HepG2 (cell line): ENCODE measurements around the gene SCT. TPM values are rescaled to one million over a fixed set of nuclear protein-coding genes. Genes with fewer than 3 reads are reported as not detected.

Experiments used
- DNMT1 ChIP-seq: sonication (generic); formaldehyde crosslinking; IDR thresholded peaks from 2 replicates; pipeline ENCODE4 v1.5.1; 2020; ENCODE audit warnings: mild to moderate bottlenecking, missing genetic modification reagents
- DPF2 ChIP-seq: sonication (generic); formaldehyde crosslinking; IDR thresholded peaks from 2 replicates; pipeline ENCODE4 v1.4.0; 2020; ENCODE audit warnings: mild to moderate bottlenecking, low read depth, missing genetic modification reagents, borderline replicate concordance
- EED ChIP-seq: sonication (generic); formaldehyde crosslinking; IDR thresholded peaks from 2 replicates; pipeline ENCODE4 v1.5.0; 2020; ENCODE audit warnings: mild to moderate bottlenecking, missing genetic modification reagents
- ELF4 ChIP-seq: sonication (generic); formaldehyde crosslinking; IDR thresholded peaks from 2 replicates; pipeline ENCODE4 v1.5.0; 2020; ENCODE audit warnings: missing genetic modification reagents, mild to moderate bottlenecking, moderate library complexity, borderline replicate concordance
- FOXO1 ChIP-seq: sonication (generic); formaldehyde crosslinking; IDR thresholded peaks from 2 replicates; pipeline ENCODE4 v1.4.0; 2020; ENCODE audit warnings: missing genetic modification reagents
- HNRNPK ChIP-seq: fragments of 200-400 bp; formaldehyde crosslinking; IDR thresholded peaks from 2 replicates; pipeline ENCODE4 v1.6.1; 2018; ENCODE audit warnings: low read length, low read depth, moderate library complexity, mild to moderate bottlenecking; ENCODE audit not compliant: poor library complexity, severe bottlenecking
- HNRNPL ChIP-seq: fragments of 200-400 bp; formaldehyde crosslinking; IDR thresholded peaks from 2 replicates; pipeline ENCODE4 v1.6.1; 2017; ENCODE audit warnings: mild to moderate bottlenecking, low read depth, low read length
- KAT7 ChIP-seq: IDR thresholded peaks from 2 replicates; pipeline ENCODE4 v1.6.1; 2018; ENCODE audit warnings: borderline replicate concordance, missing compliant biosample characterization
- KMT2A ChIP-seq: sonication (generic); formaldehyde crosslinking; IDR thresholded peaks from 2 replicates; pipeline ENCODE4 v1.4.0; 2020; ENCODE audit warnings: missing genetic modification reagents
- MEIS1 ChIP-seq: sonication (generic); formaldehyde crosslinking; IDR thresholded peaks from 2 replicates; pipeline ENCODE4 v1.9.0; 2021; ENCODE audit warnings: mild to moderate bottlenecking, missing genetic modification reagents, moderate library complexity, borderline replicate concordance
- MTA1 ChIP-seq: sonication (generic); formaldehyde crosslinking; IDR thresholded peaks from 2 replicates; pipeline ENCODE4 v1.4.0; 2020; ENCODE audit warnings: missing genetic modification reagents, mild to moderate bottlenecking, borderline replicate concordance
- PAF1 ChIP-seq: IDR thresholded peaks from 2 replicates; pipeline ENCODE4 v1.6.1; 2016; ENCODE audit warnings: missing genetic modification reagents, missing compliant biosample characterization
- PAX8 ChIP-seq: sonication (generic); formaldehyde crosslinking; IDR thresholded peaks from 2 replicates; pipeline ENCODE4 v1.8.0; 2022; ENCODE audit warnings: mild to moderate bottlenecking, missing genetic modification reagents, borderline replicate concordance
- PCBP1 ChIP-seq: fragments of 200-400 bp; formaldehyde crosslinking; IDR thresholded peaks from 2 replicates; pipeline ENCODE4 v1.6.1; 2017; ENCODE audit warnings: mild to moderate bottlenecking, low read depth, low read length, borderline replicate concordance
- POLR2A ChIP-seq, 2 experiments: IDR thresholded peaks; 2 replicates each; pipeline ENCODE4 v1.6.1; 2011; ENCODE audit warnings: low read depth in 2 of 2, low read length in 2 of 2, mild to moderate bottlenecking in 1 of 2, moderate library complexity in 1 of 2; ENCODE audit not compliant: insufficient read depth in 1 of 2
- RAD21 ChIP-seq: fragments of 450-650 bp; formaldehyde crosslinking; IDR thresholded peaks from 2 replicates; pipeline ENCODE4 v1.5.0; 2020; ENCODE audit warnings: mild to moderate bottlenecking
- SRF ChIP-seq: IDR thresholded peaks from 2 replicates; pipeline ENCODE4 v1.6.1; 2011; ENCODE audit warnings: mild to moderate bottlenecking, low read depth, low read length, moderate library complexity
- ZBTB1 ChIP-seq: sonication (generic); formaldehyde crosslinking; IDR thresholded peaks from 2 replicates; pipeline ENCODE4 v1.4.0; 2020; ENCODE audit warnings: missing genetic modification reagents, borderline replicate concordance
- ZFX ChIP-seq: sonication (generic); formaldehyde crosslinking; IDR thresholded peaks from 2 replicates; pipeline ENCODE4 v1.4.0; 2020; ENCODE audit warnings: mild to moderate bottlenecking, low read depth, missing genetic modification reagents, moderate library complexity
- ZMAT3 ChIP-seq: sonication (generic); formaldehyde crosslinking; conservative IDR thresholded peaks from 2 replicates; pipeline ENCODE4 v1.7.0; 2021; ENCODE audit warnings: missing genetic modification reagents
- ZNF101 ChIP-seq: sonication (generic); formaldehyde crosslinking; IDR thresholded peaks from 2 replicates; pipeline ENCODE4 v1.4.0; 2020; ENCODE audit warnings: mild to moderate bottlenecking, low read depth, missing genetic modification reagents, borderline replicate concordance
- ZNF121 ChIP-seq: sonication (generic); formaldehyde crosslinking; IDR thresholded peaks from 2 replicates; pipeline ENCODE4 v1.5.0; 2020; ENCODE audit warnings: mild to moderate bottlenecking, missing genetic modification reagents
- ZNF382 ChIP-seq: sonication (generic); formaldehyde crosslinking; IDR thresholded peaks from 2 replicates; pipeline ENCODE4 v1.5.0; 2020; ENCODE audit warnings: missing genetic modification reagents, mild to moderate bottlenecking, borderline replicate concordance
- ZNF547 ChIP-seq: sonication (generic); formaldehyde crosslinking; IDR thresholded peaks from 2 replicates; pipeline ENCODE4 v1.5.1; 2020; ENCODE audit warnings: mild to moderate bottlenecking, missing genetic modification reagents
- ZNF563 ChIP-seq: sonication (generic); formaldehyde crosslinking; IDR thresholded peaks from 2 replicates; pipeline ENCODE4 v1.8.0; 2022; ENCODE audit warnings: mild to moderate bottlenecking, moderate library complexity, missing genetic modification reagents
- ZNF709 ChIP-seq: sonication (generic); formaldehyde crosslinking; IDR thresholded peaks from 2 replicates; pipeline ENCODE4 v1.5.0; 2020; ENCODE audit warnings: mild to moderate bottlenecking, missing genetic modification reagents
- ZNF768 ChIP-seq: sonication (generic); formaldehyde crosslinking; IDR thresholded peaks from 2 replicates; pipeline ENCODE4 v1.4.0; 2020; ENCODE audit warnings: missing genetic modification reagents
- ZSCAN21 ChIP-seq: sonication (generic); formaldehyde crosslinking; IDR thresholded peaks from 2 replicates; pipeline ENCODE4 v1.8.0; 2022; ENCODE audit warnings: mild to moderate bottlenecking, missing genetic modification reagents, moderate library complexity, borderline replicate concordance
- polyA plus RNA-seq, 8 experiments: library from polyadenylated mRNA; depleted of rRNA in 3 of 8; stranded (reverse) in 7 of 8; unstranded in 1 of 8; fragments of >200 nt; fragmentation: Illumina TruSeq in 4 of 8; extraction: Trizol in 4 of 8; gene quantifications; 2 replicates each; pipeline versions ENCODE4 v1.2.1 to v1.2.3, GENCODE V29; 2011 to 2016; ENCODE audit warnings: low read depth in 4 of 8, missing spikeins in 1 of 8, mixed read lengths in 1 of 8; ENCODE audit not compliant: insufficient read depth in 1 of 8
- total RNA-seq, 5 experiments: library from RNA; depleted of rRNA; stranded (reverse); fragments of >200 nt; fragmentation: Illumina TruSeq; extraction: Trizol; gene quantifications; 2 replicates each; pipeline ENCODE4 v1.2.3, GENCODE V29; 2016; ENCODE audit warnings: low read depth in 1 of 5
- TF ChIP-seq, protein P1 (sequence below): IDR thresholded peaks from 2 replicates; pipeline ENCODE4 v1.6.1; 2016
- TF ChIP-seq, protein P2 (sequence below): sonication (generic); formaldehyde crosslinking; IDR thresholded peaks from 2 replicates; pipeline ENCODE4 v1.4.0; 2020; ENCODE audit warnings: missing genetic modification reagents, mild to moderate bottlenecking, borderline replicate concordance

The SCT gene
- total and polyA plus RNA-seq, 2 of the 13 experiments (the other 11 are each of a cell fraction or from before 2014, with no cell fraction given) = not detected

DNA sequence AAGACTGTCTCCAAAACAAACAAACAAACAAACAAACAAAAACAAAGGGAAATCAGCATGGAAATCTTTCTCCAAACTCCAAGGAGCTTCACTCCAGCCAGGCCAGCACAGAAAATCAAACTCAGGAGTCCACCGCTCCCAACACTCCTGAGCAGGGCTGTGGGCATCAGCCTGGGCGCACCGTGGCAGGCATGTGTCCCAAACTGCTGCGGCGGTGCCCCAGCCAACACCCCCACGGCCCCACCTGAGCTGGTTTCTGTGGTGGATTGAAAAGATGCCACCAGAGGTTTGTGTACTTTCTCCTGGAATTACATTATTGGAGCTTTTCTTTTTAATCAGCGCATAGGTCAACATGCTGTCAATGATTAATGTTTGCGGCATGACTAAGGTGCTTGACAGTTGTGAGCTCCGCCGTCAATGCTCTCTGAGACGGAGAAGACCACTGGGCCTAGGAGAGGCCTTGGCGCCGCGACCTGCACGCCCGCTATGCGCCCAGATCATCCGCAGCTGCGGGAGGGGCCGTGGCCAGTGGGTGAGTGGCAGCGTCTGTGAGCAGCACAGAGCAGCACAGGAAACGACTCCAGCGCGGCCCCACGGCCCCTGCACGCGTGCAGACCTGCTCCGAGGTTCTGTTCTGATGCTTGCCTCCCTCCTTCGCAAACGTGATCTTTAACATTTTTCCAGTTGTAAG lies 28.2 kb upstream of the SCT start (continued):
- TF ChIP-seq ZNF547 (no peak), PAF1 (CRISPR knock-in tag) (no peak), KAT7 (CRISPR knock-in tag) (no peak), HNRNPK (no peak), POLR2A (IDR thresholded peaks at IDR 0.05; ENCODE audit: insufficient read depth in 1 of 2, low read depth in 2 of 2, low read length in 2 of 2) (peak in 1 of 2 experiments; percentile 40; a peak in 1 of 4 replicates), ZNF382 (CRISPR knock-in tag) (no peak), ZBTB1 (CRISPR knock-in tag) (no peak), ZNF101 (CRISPR knock-in tag) (no peak), DPF2 (CRISPR knock-in tag) (no peak), SRF (no peak), KMT2A (CRISPR knock-in tag) (0 out of 2 replicates have a peak, but pooled peaks have one; percentile 24), ZNF768 (peak; percentile 9; the same call in 1 of the 2 replicates), PAX8 (CRISPR knock-in tag) (no peak), FOXO1 (CRISPR knock-in tag) (no peak), RAD21 (CRISPR knock-in tag) (peak; percentile 23; the same call in 1 of the 2 replicates), MTA1 (CRISPR knock-in tag) (peak; percentile 84; the same call in 1 of the 2 replicates), ELF4 (CRISPR knock-in tag) (no peak), ZFX (CRISPR knock-in tag) (peak; percentile 86), MEIS1 (CRISPR knock-in tag) (peak; percentile 72; the same call in 1 of the 2 replicates), ZNF709 (CRISPR knock-in tag) (no peak), ZNF121 (peak; percentile 81), DNMT1 (CRISPR knock-in tag) (no peak), ZNF563 (CRISPR knock-in tag) (0 out of 2 replicates have a peak, but pooled peaks have one; percentile 26), EED (CRISPR knock-in tag) (no peak), ZSCAN21 (CRISPR knock-in tag) (peak; percentile 21; the same call in 1 of the 2 replicates), ZMAT3 (CRISPR knock-in tag) (no peak), HNRNPL (peak; percentile 52; the same call in 1 of the 2 replicates), PCBP1 (no peak)
- TF ChIP-seq, protein P1, sequence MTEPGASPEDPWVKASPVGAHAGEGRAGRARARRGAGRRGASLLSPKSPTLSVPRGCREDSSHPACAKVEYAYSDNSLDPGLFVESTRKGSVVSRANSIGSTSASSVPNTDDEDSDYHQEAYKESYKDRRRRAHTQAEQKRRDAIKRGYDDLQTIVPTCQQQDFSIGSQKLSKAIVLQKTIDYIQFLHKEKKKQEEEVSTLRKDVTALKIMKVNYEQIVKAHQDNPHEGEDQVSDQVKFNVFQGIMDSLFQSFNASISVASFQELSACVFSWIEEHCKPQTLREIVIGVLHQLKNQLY (CRISPR knock-in tag) = no peak
- TF ChIP-seq, protein P2, sequence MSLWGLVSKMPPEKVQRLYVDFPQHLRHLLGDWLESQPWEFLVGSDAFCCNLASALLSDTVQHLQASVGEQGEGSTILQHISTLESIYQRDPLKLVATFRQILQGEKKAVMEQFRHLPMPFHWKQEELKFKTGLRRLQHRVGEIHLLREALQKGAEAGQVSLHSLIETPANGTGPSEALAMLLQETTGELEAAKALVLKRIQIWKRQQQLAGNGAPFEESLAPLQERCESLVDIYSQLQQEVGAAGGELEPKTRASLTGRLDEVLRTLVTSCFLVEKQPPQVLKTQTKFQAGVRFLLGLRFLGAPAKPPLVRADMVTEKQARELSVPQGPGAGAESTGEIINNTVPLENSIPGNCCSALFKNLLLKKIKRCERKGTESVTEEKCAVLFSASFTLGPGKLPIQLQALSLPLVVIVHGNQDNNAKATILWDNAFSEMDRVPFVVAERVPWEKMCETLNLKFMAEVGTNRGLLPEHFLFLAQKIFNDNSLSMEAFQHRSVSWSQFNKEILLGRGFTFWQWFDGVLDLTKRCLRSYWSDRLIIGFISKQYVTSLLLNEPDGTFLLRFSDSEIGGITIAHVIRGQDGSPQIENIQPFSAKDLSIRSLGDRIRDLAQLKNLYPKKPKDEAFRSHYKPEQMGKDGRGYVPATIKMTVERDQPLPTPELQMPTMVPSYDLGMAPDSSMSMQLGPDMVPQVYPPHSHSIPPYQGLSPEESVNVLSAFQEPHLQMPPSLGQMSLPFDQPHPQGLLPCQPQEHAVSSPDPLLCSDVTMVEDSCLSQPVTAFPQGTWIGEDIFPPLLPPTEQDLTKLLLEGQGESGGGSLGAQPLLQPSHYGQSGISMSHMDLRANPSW (CRISPR knock-in tag) = no peak
